GM18951 (cell line): ENCODE measurements around the gene OSTM1.

Experiments
- POLR2A ChIP-seq: IDR thresholded peaks from 4 replicates; pipeline ENCODE4 v1.6.1; 2011; ENCODE audit warnings: mild to moderate bottlenecking; ENCODE audit not compliant: insufficient read length, insufficient read depth; ENCODE audit errors: extremely low read depth
- in situ Hi-C: fragments of 300-500 bp; cut with MboI; formaldehyde crosslinking; loops from one replicate; pipeline ENCODE4 v1.12.0; 2022; ENCODE audit warnings: low sequenced_read_pairs, mixed read lengths, inconsistent platforms; ENCODE audit not compliant: unreplicated experiment

Gene OSTM1

DNA sequence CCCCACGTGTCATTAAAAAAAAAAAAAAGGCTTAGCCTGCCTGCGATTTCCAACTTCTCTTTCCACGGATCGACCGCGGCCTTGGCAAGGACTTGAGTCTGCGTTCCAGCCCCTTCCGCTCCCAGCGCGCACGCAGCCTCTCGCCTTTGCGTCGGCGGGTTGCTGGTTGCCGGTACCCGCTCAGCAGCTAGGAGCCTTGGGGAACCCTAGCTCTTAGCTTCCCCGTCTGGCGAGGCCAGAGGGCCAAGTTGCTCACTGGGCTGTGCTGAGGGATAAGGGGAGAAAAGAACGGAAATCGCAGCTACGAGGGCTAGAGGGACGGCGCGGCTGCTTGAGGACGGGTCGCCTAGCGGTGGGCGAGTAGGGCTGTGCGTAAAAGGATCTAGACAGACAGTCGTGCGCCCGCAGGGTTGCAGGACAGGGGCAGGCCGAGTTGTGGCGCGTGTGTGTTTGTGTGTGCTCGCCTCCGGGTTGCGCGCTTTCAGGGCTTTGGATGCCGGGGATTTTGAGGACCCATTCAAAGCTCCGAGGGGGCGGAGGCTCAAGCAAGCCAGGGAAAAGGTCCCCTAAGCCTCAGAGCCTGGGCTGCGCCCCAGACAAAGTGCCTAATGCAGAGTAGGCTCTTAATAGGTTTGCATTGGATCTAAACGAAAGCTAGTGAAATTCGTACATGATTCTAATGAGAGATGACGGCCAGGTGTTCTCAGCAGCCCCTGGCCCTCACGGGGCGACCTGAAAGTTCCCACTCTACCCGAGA lies 40.5 kb upstream of the OSTM1 start:
- in situ Hi-C loops: loop anchor here (10.0 to 25.0 kb wide), 2 partner anchors 60 to 372 kb away; no protein-coding TSS in a partner anchor
- TF ChIP-seq POLR2A: no peak

DNA sequence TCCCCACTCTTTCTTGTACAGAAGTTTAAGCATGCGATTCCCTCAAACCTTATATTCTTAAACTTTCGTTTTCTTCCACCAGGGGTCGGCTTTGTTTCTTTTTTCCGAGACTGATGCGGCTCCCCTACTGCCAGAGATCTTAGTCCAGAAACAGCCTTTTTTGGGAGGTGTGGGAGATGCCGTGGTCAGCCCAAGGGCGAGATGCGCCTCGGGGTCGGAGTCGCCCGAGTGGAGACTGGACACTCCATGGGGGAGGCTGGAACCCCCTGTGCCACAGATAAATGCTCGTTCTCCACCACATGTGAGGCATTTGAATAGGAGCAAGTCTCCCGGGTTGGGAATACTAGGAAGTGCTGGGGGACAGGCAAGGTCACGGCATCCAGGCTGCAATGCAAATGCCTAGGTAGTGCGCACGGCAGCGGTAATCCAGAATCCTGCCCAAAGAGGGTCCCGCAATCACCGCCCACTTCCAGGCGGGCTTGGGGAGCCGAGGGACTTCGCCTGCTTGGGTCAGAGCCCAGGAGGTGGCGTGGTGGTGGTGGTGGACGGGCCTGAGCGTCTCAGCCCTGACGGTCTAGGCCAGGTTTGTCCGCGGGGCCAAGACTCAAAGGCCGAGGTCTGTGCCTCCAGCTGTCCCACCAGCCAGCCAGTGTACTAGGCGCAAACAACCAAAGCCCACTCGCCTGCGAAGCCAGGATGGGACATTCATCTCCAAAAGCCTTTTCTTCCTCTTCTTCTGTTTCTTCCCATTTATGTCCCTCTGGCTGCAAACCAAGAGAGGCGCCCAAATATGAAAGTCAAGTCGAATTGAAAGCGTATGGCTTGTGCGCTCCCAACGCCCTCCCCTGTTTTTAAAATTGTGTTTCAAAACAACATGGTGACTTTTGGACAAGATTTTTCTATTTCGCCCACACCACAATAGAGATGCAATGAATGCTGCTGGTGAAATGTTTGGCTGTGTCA lies 39.3 kb upstream of the OSTM1 start:
- in situ Hi-C loops: loop anchor here (10.0 to 25.0 kb wide), 2 partner anchors 61 to 373 kb away; no protein-coding TSS in a partner anchor
- TF ChIP-seq POLR2A: no peak

DNA sequence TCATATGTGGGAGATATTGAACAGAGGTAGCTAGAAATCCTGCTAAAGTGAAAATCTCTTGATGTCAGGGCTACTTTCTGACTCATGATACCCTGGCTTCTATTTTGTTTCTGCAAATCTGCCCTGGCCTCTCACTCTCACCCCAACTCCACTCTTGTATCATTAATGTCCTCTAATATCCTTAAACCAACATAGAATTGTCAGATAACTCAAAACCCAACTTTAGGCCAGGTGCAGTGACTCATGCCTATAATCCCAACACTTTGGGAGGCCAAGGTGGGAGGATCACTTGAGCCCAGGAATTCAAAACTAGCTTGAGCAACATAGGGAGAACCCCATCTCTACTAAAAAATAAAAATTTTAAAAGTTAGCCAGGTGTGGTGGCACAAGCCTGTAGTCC lies 33.8 kb upstream of the OSTM1 start:
- in situ Hi-C loops: loop anchor here (25.0 kb wide), 1 partner anchor 379 kb away; no protein-coding TSS in a partner anchor

DNA sequence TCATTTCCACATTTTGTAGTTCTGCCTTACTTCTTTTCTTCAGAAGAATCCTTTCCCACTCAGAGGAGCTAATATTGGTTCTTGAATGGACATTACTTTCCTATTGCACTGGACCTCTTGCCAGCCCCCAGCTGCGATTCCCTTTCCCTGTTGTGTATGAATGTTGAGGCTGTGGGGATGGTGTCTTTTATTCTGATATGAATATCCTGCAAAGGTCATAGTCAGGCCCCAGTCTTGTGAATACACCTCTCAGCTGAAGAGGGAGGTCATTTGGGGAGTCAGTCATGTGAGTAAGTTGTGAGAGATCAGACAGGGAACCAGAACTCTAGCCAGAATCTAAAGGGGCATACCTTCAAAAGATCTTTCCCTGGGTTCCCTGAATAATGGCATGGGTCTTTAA lies 32.6 kb upstream of the OSTM1 start:
- in situ Hi-C loops: loop anchor here (25.0 kb wide), 1 partner anchor 380 kb away; no protein-coding TSS in a partner anchor

More for the DNA sequence above, 33.8 kb upstream of the OSTM1 start:
- no peak for TF ChIP-seq POLR2A

DNA sequence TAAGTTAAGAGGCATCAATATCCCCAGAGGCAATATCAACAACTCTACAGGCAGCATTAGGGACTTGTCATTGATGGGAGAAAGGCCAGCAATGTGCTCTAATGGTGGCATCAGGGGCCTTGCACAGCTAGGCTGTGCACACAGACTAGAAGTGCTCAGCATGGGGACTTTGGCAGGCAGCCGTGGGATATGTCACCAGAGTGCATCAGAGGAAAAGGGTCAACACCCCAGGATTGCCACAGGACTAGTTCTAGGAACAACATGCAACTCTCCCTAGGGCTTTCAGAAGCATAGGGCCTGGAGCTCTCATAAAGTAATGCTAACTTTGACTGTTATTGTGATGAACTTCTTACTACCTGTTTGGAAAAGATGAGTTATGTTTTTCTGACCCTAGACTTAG lies 32.2 kb upstream of the OSTM1 start:
- in situ Hi-C loops: loop anchor here (25.0 kb wide), 1 partner anchor 381 kb away; no protein-coding TSS in a partner anchor
- no peak for TF ChIP-seq POLR2A

More for the DNA sequence above, 32.6 kb upstream of the OSTM1 start:
- no peak for TF ChIP-seq POLR2A

DNA sequence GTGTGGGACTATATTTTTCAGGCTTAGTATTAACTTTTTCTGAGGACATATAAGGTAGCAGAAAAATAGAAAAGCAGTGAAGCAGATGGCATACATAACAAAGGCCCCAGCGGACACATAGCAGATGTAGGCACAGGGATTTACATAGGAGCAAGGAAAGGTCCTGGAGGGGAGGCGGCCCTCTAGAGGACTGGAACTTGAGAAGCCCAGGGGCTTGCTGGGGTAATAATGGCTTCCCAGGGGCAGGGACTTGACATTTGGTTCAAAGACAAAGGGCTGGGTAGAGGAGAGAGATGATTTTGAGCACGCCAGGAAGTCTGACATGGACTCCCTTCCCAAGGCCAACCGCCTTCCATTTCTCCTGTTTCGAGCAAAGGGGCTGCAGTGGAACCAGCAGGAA lies 31.7 kb upstream of the OSTM1 start:
- no peak for TF ChIP-seq POLR2A
- in situ Hi-C loops: loop anchor here (25.0 kb wide), 1 partner anchor 381 kb away; no protein-coding TSS in a partner anchor

DNA sequence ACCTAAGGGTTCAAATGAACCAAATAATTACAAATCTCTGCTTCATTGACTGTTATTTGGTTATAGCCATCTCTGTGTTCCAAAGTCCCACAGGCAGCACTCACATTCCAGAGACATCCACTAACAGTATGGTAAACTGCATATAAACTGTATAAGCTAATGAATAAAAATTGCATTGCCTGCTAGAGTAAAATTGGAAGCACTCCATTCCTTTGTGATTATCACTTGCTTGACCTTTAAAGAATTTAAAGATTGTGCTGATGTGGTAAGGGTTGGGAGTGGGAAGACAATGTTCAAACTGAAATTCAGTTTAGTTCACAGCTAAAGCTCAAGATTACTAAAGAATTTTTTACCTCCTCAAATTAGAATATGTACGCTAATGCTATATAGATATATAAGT lies 31.0 kb upstream of the OSTM1 start:
- no peak for TF ChIP-seq POLR2A
- in situ Hi-C loops: loop anchor here (25.0 kb wide), 1 partner anchor 382 kb away; no protein-coding TSS in a partner anchor

DNA sequence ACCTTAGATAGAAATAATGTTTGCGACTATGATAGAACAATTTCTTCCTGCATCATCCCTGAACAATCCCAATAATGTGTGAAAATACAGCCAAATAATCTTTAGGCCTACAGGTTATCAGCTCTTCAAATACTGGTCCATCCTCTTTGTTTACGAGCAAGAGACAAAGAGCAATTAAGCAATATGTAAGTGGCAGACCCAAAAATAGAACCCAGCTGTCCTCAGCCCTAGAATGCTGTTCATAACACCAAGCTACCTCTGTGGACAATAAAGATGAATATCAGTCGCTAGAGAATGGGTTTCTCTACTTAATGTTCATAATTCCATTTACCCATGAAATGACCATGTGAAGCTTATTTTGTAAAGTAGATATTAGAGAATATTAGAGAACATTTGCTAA lies 28.4 kb upstream of the OSTM1 start:
- in situ Hi-C loops: loop anchor here (25.0 kb wide), 1 partner anchor 384 kb away; no protein-coding TSS in a partner anchor

DNA sequence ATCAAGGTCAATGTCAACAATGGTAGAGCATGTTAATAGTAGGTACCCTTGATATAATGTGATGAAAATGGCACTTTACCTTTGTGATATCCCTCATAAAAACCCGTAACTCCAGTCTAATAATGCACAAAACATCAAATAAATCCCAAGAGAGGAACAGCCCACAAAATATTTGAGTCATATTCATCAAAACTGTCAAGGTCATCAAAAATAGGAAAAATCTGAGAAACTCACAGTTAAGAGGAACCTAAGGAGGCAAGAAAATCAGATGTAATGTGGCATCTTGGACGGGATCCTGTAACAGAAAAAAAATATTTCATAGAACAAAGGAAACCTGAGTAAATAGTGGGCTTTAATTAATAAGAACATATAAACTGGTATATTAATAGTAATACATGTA lies 25.5 kb upstream of the OSTM1 start:
- in situ Hi-C loops: loop anchor here (25.0 kb wide), 1 partner anchor 387 kb away; no protein-coding TSS in a partner anchor
- TF ChIP-seq POLR2A: no peak

More for the DNA sequence above, 28.4 kb upstream of the OSTM1 start:
- no peak for TF ChIP-seq POLR2A

DNA sequence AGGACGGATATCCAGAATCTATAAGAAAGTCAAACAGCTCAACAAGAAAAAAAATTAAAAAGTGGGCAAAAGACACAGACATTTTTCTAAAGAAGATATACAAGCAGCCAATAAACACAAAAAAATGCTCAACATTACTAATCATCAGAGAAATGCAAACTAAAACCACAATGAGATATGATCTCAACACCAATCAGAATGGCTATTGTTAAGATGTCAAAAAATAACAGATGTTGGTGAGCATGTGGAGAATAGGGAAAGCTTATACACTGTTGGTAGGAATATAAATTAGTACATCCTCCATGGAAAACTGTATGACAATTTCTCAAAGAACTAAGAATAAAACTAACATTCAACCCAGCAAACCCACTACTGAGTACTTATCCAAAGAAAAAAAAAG lies 23.3 kb upstream of the OSTM1 start:
- no peak for TF ChIP-seq POLR2A
- in situ Hi-C loops: no loop called here

DNA sequence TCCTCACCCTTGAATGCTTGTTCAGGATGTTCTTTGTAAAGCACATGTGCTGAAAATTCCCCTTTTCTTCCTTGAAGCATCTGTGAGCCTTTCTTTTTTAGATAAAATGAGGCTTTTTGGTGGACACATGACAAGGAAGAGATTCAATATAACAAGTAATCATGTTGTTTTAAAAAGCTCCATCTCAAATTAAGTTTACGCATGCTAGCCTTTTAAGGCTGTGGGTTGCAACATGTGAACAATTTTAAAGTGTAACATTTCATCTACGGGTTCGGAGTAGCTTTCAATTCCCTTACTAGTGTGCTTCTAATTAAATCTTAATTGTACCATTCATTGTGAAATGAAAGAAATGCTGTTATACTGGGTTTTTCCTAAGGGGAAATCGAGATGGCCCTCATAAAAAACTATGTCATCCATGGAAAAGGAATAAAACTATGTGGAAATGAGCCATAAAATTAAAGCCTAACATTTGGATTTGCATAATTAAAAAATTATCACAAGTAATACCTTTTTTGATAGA lies 19.3 kb upstream of the OSTM1 start:
- in situ Hi-C loops: no loop called here
- TF ChIP-seq POLR2A: no peak

DNA sequence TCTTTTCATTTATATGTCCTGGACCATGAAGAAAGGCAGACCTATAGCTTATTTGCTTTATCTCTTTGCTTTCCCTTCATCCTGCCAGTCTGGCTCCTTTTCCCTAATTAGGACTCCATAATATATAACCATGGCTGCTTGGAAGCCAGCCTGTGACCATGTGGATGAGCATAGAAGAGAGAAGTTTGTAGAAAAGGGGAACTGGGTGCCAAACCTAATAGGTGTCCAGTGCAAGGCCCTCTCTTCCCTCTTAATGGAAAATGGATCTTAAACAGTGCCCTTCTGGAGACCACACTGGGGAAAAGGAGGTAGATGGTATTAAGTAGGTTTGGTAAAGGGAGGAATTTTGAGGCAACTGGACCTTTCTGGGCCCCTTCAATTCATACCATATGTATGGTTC lies 16.7 kb upstream of the OSTM1 start:
- no peak for TF ChIP-seq POLR2A
- in situ Hi-C loops: no loop called here

DNA sequence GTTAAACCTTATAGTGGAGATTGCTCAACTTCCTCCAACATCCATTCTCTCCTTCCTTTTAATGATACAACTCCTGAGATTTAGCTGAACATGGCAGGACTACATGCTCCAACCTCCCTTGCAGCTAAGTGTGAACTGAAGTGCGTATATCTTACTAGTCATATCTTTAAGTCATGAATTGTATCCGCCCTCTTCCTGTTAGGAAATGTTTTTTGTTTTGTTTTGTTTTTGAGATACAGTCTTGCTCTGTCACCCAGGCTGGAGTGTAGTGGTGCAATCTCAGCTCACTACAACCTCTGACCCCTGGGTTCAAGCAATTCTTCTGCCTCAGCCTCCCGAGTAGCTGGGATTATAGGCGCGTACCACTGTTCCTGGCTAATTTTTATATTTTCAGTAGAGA lies 8.8 kb upstream of the OSTM1 start:
- TF ChIP-seq POLR2A: no peak
- in situ Hi-C loops: no loop called here
